ENCODE data around the gene DEAF1. TPM values are rescaled to one million over a fixed set of nuclear protein-coding genes. Genes with fewer than 3 reads are reported as not detected.

Gene DEAF1
- total and polyA plus RNA-seq, 2 donors (not counting 3 experiments of a cell fraction or from before 2014, with no cell fraction given) = 43.6 to 55.7 TPM

GRCh38 chr11:696955-697491 lies 2.0 kb upstream of the DEAF1 start:
- dilution Hi-C loops (cut with MboI; ENCODE audit: extremely low pct_ligation_motif_present, low sequenced_read_pairs) = no loop called here
- H4K20me1 ChIP-seq (replicated peaks; ENCODE audit: control insufficient read depth, extremely low read depth, insufficient read depth, low read length) = no peaks in the 10 kb centered on the region
- H3K4me1 ChIP-seq (ENCODE audit: control insufficient read depth, extremely low read depth, insufficient read depth, low read length) = peaks cover 14% of the 10 kb centered on the region
- DNase-seq (ENCODE audit: low read depth, low spot score) (no peak), FAIRE-seq (peak; percentile 26)
- no peak overlapping the region for H3K27ac ChIP-seq (ENCODE audit: insufficient read depth, low read depth, low read length)
- no TSS peak for BruUV-seq (replicated peaks)
- H3K9me1 ChIP-seq (replicated peaks; ENCODE audit: control insufficient read depth, extremely low read depth, insufficient read depth, low read length) = no peaks in the 10 kb centered on the region
- H3K9me3 ChIP-seq (replicated peaks; ENCODE audit: control insufficient read depth, insufficient read depth, low read length) = no peaks in the 10 kb centered on the region
- no peak overlapping the region for H2AFZ ChIP-seq (ENCODE audit: low read depth, low read length)
- H3K4me2 ChIP-seq (ENCODE audit: insufficient read depth, low read length) = no peak overlapping the region
- intact Hi-C loops (cut with micrococcal nuclease) = loop anchor here (1.0 to 5.0 kb wide), 2 partner anchors 27 to 160 kb away; partner anchors contain the start of genes HRAS and LRRC56
- H3K4me3 ChIP-seq (replicated peaks in 1 of 3; ENCODE audit: insufficient read depth in 1 of 3, low read depth in 1 of 3, low read length in 3 of 3) = no peak overlapping the region
- no peak overlapping the region for H3K9ac ChIP-seq (replicated peaks; ENCODE audit: extremely low read depth, insufficient read depth, low read length)
- no peaks in the 10 kb centered on the region for H3K27me3 ChIP-seq (ENCODE audit: control insufficient read depth in 2 of 2, insufficient read depth in 2 of 2, low read length in 2 of 2)
- H3K79me2 ChIP-seq (ENCODE audit: control insufficient read depth, insufficient read depth, low read length) = peaks cover 45% of the 10 kb centered on the region
- no peaks in the 10 kb centered on the region for H3K36me3 ChIP-seq (ENCODE audit: control insufficient read depth in 2 of 2, extremely low read depth in 1 of 2, insufficient read depth in 2 of 2, low read length in 2 of 2)
- ChIA-PET POLR2A (no interaction called here), CTCF (interaction anchor here (1.3 to 4.2 kb wide), 8 partner anchors 15 to 56 kb away, joined by 3 to 36 read pairs (median 6); partner anchors contain the start of gene TALDO1)
- TF ChIP-seq GATA2 (IDR thresholded peaks at IDR 0.05; ENCODE audit: insufficient read depth, insufficient read length, low read depth, low read length) = no peak
- no peak for TF ChIP-seq POLR2A (IDR thresholded peaks at IDR 0.05; ENCODE audit: low read depth, low read length)
- no peak for TF ChIP-seq FOS (IDR thresholded peaks at IDR 0.05; ENCODE audit: borderline replicate concordance, insufficient read depth, low read length)
- no peak for TF ChIP-seq JUN (IDR thresholded peaks at IDR 0.05; ENCODE audit: borderline replicate concordance, insufficient read depth, insufficient read length, low read depth)
- TF ChIP-seq CTCF (IDR thresholded peaks at IDR 0.05; ENCODE audit: extremely low read depth in 1 of 2, insufficient read depth in 1 of 2, low read depth in 1 of 2, low read length in 2 of 2) = no peak
- TF ChIP-seq MAX (IDR thresholded peaks at IDR 0.05; ENCODE audit: insufficient read depth, insufficient read length) = no peak
- no peak for TF ChIP-seq EZH2 (IDR thresholded peaks at IDR 0.05; ENCODE audit: borderline replicate concordance, low read depth, low read length, severe bottlenecking)
- no peak for TF ChIP-seq POLR2AphosphoS5 (IDR thresholded peaks at IDR 0.05; ENCODE audit: insufficient read depth, low read depth, low read length)

Measured in endothelial cell of umbilical vein (primary cell).